ENCODE measurements around the gene RAB40AL.
"Not testable (repeated sequence)": the region's sequence is repeated elsewhere in the genome, so short reads cannot be mapped to it uniquely, and the experiment has no call there.

The RAB40AL gene

DNA sequence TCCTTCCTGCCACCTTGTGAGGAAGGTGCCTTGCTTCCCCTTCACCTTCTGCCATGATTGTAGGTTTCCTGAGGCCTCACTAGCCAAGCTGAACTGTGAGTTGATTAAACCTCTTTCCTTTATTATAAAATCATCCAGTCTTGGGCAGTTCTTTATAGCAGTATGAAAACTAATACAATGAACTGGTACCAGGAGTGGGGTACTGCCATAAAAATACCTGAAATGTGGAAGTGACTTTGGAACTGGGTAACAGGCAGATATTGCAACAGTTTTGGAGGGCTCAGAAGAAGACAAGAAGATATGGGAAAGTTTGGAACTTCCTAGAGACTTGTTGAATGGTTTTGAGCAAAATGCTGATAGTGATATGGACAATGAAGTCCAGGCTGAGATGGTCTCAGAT, 34.5 kb downstream of the RAB40AL start:
- not testable (repeated sequence) for H3K27me3 Mint-ChIP-seq, H3K4me3 Mint-ChIP-seq, H3K4me1 Mint-ChIP-seq, H3K36me3 Mint-ChIP-seq, H3K27ac Mint-ChIP-seq, H3K9me3 Mint-ChIP-seq

DNA sequence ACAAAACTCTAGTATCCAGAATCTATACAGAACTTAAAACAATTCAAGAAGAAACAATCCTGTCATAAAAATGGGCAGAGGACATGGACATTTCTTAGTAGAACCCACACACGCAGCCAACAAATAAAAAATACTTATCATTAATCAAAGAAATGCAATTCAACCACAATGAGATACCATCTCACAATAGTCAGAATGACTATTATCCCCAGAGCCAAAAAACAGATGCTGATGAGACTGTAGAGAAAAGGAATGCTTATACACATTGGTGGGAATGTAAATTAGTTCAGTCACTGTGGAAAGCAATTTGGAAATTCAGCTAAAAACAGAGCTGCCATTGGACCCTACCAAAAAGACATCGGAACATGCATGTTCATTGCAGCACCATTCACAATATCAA, 37.9 kb downstream of the RAB40AL start:
- Mint-ChIP-seq H3K36me3 (no peaks in the 10 kb centered on the region), H3K9me3 (peaks cover 7% of the 10 kb centered on the region), H3K4me3 (no peak overlapping the region), H3K27me3 (no peaks in the 10 kb centered on the region), H3K27ac (no peak overlapping the region), H3K4me1 (no peaks in the 10 kb centered on the region)

DNA sequence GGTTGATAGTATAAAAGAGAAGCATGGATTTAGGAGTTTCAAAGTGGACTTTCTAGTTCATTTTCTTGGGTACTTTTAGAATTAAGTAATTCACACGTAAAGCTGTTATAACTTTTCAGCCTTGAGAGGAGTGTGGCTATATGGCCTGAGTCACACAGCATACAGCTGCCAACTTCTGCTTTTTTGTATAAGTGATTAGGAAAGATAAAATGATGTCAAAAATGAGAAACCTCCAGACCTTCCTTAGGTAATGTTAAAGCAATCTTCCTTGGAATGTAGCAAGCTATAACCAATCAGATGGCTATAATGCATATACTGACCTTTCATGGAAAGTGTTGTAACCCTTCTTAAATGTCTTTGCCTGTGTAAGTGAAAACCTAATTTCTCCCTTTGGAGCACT, 39.2 kb downstream of the RAB40AL start:
- no peak overlapping the region for H3K4me3 Mint-ChIP-seq
- H3K9me3 Mint-ChIP-seq: no peaks in the 10 kb centered on the region
- H3K4me1 Mint-ChIP-seq: no peaks in the 10 kb centered on the region
- no peak overlapping the region for H3K27ac Mint-ChIP-seq
- H3K36me3 Mint-ChIP-seq: no peaks in the 10 kb centered on the region
- H3K27me3 Mint-ChIP-seq: no peaks in the 10 kb centered on the region

DNA sequence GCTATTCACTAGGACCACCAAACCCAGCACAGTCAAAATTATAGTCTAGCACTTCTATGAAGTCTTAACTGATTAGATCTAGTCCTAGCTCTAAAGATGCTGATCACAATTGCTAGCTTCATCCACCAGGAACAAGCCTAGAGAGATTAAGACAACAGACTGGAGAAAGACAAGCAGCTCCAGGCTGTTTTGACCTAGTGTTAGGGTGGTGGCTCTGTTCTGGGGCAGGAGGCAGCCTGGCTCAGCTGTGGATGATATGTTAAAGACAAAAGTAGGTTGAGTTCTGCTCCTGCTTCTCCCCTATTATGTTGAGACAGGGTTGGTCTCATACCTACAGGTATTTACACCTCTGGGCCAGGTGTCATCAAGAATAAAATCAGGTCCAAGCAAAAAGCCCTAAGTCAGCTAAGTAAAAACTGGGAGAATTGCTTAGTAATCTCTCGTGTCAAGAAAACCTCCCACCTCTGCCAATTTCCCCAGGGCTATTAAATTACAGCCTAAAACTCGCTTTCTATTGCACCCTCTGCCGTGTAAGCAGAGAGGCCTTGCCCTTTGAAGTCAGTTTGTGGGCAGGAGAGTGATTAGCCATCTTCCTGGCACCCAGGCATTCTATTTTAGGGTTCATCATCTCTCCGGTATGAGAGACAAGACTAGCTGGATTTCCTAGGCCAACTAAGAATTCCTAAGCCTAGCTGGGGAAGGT, 39.9 kb downstream of the RAB40AL start:
- Mint-ChIP-seq H3K4me1 (no peaks in the 10 kb centered on the region), H3K9me3 (no peaks in the 10 kb centered on the region), H3K36me3 (no peaks in the 10 kb centered on the region), H3K27me3 (no peaks in the 10 kb centered on the region), H3K27ac (no peak overlapping the region), H3K4me3 (no peak overlapping the region)

DNA sequence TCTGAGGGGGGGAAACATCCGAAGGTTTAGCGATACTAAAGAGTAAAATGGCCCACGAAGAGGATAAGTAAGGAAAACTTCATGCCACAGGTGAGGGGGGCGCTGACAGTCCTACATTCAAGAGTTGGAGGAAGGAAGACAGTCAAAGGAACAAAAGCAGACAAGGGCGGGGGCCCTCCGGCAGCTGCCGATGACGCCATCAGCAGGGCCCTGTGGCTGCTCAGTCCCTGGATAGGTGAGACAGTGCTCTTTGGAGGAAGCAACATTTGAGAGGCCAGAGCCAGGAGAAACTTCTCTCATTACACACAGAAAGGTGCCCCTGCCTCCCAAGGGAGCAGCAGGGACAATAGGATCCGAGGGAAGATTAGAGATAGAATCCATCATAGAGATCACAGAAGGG, 41.5 kb downstream of the RAB40AL start:
- H3K36me3 Mint-ChIP-seq: no peaks in the 10 kb centered on the region
- no peaks in the 10 kb centered on the region for H3K4me1 Mint-ChIP-seq
- no peak overlapping the region for H3K4me3 Mint-ChIP-seq
- H3K9me3 Mint-ChIP-seq: no peaks in the 10 kb centered on the region
- H3K27me3 Mint-ChIP-seq: no peaks in the 10 kb centered on the region
- H3K27ac Mint-ChIP-seq: no peak overlapping the region

DNA sequence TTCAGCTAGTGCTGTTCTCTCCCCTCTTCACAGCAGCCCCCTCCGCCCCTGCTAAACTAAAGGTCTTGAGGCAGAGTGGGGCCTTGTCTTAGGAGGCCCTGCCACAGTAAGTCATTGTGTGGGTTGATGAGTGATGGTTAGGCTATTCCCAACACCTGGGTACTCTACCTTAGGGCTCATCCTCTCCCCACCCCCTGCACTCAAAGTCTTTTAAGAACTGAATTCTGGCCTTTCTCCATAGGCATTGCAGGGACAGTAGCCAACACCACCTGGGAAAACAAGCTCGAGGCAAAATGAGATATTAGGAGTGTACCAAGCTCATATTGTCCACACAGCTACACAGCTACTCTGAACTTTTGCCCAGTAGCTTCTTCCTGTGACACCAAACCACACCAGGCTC, 42.5 kb downstream of the RAB40AL start:
- Mint-ChIP-seq H3K4me3 (no peak overlapping the region), H3K27ac (no peak overlapping the region), H3K36me3 (no peaks in the 10 kb centered on the region), H3K9me3 (no peaks in the 10 kb centered on the region), H3K4me1 (no peaks in the 10 kb centered on the region), H3K27me3 (no peaks in the 10 kb centered on the region)

DNA sequence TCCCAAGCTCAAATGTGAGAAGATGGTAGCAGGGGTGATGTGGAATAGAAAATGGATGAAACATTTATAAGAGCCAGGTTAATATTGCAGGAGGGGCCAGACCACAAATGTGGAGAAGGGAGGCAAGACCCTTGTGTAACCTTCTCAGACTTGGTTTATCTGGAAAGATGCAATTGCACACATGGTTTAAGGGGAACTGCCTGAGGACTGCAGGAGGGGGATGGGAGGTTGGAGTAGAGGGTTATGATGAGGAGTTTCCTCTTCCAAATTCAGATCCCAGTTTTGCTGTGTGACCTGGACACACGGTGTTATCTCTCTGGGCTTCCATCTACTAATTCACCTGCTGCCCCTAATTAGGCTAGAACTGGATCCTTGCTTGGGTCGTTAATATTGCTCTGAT, 46.1 kb downstream of the RAB40AL start:
- Mint-ChIP-seq H3K36me3 (no peaks in the 10 kb centered on the region), H3K27ac (no peak overlapping the region), H3K27me3 (no peaks in the 10 kb centered on the region), H3K4me3 (no peak overlapping the region), H3K9me3 (no peaks in the 10 kb centered on the region), H3K4me1 (no peaks in the 10 kb centered on the region)

DNA sequence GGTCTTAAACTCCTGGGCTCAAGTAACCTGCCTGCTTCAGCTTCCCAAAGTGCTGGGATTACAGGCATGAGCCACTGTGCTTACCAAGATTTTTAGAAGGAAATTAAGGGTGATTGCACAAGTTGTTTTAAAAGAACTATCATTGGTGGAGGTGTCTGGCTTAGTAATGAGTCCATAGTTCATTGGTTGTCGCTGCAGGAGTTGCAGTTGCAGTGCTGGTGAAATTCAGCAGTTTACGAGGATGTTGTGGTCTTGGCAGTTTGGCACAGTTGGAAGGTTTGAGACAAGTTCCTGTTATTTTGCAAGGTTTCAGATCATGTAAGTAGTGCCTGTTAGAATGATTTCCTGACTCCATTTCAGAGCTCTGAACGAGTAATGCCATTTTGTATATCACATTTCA, 48.1 kb downstream of the RAB40AL start:
- H3K27me3 Mint-ChIP-seq: no peaks in the 10 kb centered on the region
- H3K4me3 Mint-ChIP-seq: no peak overlapping the region
- H3K9me3 Mint-ChIP-seq: no peaks in the 10 kb centered on the region
- no peak overlapping the region for H3K27ac Mint-ChIP-seq
- H3K4me1 Mint-ChIP-seq: no peaks in the 10 kb centered on the region
- no peaks in the 10 kb centered on the region for H3K36me3 Mint-ChIP-seq
